ENCODE data around the gene VAV2. TPM values are rescaled to one million over a fixed set of nuclear protein-coding genes. Genes with fewer than 3 reads are reported as not detected.

VAV2 gene
- total and polyA plus RNA-seq, 4 donors = 4.9 to 26.4 (median 17.0) TPM

DNA sequence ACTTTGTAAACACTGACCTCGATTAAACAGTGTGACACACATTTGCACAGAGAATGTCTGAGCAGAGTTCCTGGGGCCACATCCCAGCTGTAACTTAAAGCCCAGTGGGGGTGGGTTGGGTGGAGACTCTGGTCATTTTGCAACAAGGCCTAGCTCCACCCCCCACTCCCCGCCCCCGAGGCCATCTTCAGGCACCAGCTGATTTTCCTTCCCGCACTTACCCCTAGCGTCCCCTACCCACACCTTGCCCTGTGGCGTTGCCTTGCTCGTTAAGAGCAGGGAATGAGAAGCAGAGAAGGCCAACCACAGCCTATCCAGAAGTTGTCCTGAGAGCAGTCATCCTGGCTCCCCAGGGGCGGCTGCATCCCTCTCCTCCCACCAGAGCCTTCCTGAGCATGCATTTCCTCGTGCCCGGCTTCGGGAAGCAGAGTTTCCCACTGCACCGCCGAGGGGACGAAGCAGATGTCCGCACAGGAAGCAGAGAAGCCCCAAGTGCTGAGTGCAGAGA lies 152.2 kb downstream of the VAV2 start:
- H3K4me1 ChIP-seq (ENCODE audit: control insufficient read depth in 4 of 4, insufficient read depth in 4 of 4, low read length in 3 of 4) = peaks cover 0 to 11% (median 6%) of the 10 kb centered on the region in 4 donors
- peak; percentile 62 for DNase-seq (ENCODE audit: low spot score)

DNA sequence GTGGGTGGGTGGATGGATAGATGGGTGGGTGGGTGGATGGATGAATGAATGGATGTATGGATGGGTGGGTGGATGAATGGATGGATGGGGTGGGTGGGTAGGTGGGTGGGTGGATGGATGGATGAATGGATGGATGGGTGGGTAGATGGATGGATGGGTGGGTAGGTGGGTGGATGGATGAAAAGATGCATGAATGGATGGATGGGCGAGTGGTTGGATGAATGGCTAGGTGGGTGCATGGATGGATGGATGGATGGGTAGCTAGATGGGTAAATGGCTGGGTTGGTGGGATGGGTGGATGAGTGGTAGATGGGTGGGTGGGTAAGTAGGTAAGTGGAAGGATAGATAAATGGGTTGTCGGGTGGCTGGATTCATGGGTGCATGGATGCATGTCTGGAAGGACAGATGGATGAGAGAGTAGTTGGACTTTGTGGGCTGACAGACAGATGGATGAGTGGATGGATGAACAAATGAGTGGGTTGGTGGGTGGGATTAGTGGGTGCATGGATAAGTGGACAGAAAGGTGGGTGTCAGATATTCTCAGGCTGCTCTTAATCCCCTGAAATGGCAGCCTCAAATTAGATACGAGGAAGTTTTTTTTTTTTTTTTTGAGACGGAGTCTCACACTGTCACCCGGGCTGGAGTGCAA lies 153.1 kb downstream of the VAV2 start:
- H3K36me3 ChIP-seq (ENCODE audit: control insufficient read depth in 4 of 4, insufficient read depth in 3 of 4, low read depth in 1 of 4, low read length in 3 of 4) = no peaks in the 10 kb centered on the region
- H3K27me3 ChIP-seq (ENCODE audit: control insufficient read depth in 4 of 4, insufficient read depth in 4 of 4, low read length in 3 of 4) = no peaks in the 10 kb centered on the region
- 97% methylated on average over 5 of the region's 5 CpGs for WGBS
- no peak overlapping the region for H3K27ac ChIP-seq (ENCODE audit: low read depth in 1 of 2, low read length in 2 of 2)
- TF ChIP-seq, protein P1, sequence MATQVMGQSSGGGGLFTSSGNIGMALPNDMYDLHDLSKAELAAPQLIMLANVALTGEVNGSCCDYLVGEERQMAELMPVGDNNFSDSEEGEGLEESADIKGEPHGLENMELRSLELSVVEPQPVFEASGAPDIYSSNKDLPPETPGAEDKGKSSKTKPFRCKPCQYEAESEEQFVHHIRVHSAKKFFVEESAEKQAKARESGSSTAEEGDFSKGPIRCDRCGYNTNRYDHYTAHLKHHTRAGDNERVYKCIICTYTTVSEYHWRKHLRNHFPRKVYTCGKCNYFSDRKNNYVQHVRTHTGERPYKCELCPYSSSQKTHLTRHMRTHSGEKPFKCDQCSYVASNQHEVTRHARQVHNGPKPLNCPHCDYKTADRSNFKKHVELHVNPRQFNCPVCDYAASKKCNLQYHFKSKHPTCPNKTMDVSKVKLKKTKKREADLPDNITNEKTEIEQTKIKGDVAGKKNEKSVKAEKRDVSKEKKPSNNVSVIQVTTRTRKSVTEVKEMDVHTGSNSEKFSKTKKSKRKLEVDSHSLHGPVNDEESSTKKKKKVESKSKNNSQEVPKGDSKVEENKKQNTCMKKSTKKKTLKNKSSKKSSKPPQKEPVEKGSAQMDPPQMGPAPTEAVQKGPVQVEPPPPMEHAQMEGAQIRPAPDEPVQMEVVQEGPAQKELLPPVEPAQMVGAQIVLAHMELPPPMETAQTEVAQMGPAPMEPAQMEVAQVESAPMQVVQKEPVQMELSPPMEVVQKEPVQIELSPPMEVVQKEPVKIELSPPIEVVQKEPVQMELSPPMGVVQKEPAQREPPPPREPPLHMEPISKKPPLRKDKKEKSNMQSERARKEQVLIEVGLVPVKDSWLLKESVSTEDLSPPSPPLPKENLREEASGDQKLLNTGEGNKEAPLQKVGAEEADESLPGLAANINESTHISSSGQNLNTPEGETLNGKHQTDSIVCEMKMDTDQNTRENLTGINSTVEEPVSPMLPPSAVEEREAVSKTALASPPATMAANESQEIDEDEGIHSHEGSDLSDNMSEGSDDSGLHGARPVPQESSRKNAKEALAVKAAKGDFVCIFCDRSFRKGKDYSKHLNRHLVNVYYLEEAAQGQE (IDR thresholded peaks at IDR 0.05) = no peak
- TF ChIP-seq RXRA (IDR thresholded peaks at IDR 0.05) = no peak
- TF ChIP-seq TAF1 (conservative IDR thresholded peaks at IDR 0.05) = no peak
- TF ChIP-seq, protein P2, sequence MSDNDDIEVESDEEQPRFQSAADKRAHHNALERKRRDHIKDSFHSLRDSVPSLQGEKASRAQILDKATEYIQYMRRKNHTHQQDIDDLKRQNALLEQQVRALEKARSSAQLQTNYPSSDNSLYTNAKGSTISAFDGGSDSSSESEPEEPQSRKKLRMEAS (IDR thresholded peaks at IDR 0.05) = no peak
- no peak for TF ChIP-seq NR2F2 (IDR thresholded peaks at IDR 0.05)
- no peaks in the 10 kb centered on the region for H3K9me3 ChIP-seq (ENCODE audit: control insufficient read depth in 4 of 4, low read length in 3 of 4)
- DNase-seq (ENCODE audit: low spot score) = no peak
- H3K4me1 ChIP-seq (ENCODE audit: control insufficient read depth in 4 of 4, insufficient read depth in 4 of 4, low read length in 3 of 4) = peaks cover 0 to 7% (median 3%) of the 10 kb centered on the region in 4 donors
- H3K9ac ChIP-seq (ENCODE audit: low read depth in 1 of 2, low read length in 2 of 2) = no peak overlapping the region
- no peak overlapping the region for H3K4me3 ChIP-seq (ENCODE audit: low read depth in 1 of 3, low read length in 3 of 3)

More for the DNA sequence above, 152.2 kb downstream of the VAV2 start:
- Histone ChIP-seq H3K27me3 (ENCODE audit: control insufficient read depth in 4 of 4, insufficient read depth in 4 of 4, low read length in 3 of 4) (no peaks in the 10 kb centered on the region), H3K4me3 (ENCODE audit: low read depth in 1 of 3, low read length in 3 of 3) (no peak overlapping the region), H3K27ac (ENCODE audit: low read depth in 1 of 2, low read length in 2 of 2) (peak overlapping the region; percentile 32 to 62), H3K9ac (ENCODE audit: low read depth in 1 of 2, low read length in 2 of 2) (no peak overlapping the region), H3K36me3 (ENCODE audit: control insufficient read depth in 4 of 4, insufficient read depth in 3 of 4, low read depth in 1 of 4, low read length in 3 of 4) (no peaks in the 10 kb centered on the region), H3K9me3 (ENCODE audit: control insufficient read depth in 4 of 4, low read length in 3 of 4) (no peaks in the 10 kb centered on the region)
- 61% methylated on average over 15 of the region's 15 CpGs for WGBS
- TF ChIP-seq, protein P3, sequence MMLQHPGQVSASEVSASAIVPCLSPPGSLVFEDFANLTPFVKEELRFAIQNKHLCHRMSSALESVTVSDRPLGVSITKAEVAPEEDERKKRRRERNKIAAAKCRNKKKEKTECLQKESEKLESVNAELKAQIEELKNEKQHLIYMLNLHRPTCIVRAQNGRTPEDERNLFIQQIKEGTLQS (IDR thresholded peaks at IDR 0.05) = no peak

DNA sequence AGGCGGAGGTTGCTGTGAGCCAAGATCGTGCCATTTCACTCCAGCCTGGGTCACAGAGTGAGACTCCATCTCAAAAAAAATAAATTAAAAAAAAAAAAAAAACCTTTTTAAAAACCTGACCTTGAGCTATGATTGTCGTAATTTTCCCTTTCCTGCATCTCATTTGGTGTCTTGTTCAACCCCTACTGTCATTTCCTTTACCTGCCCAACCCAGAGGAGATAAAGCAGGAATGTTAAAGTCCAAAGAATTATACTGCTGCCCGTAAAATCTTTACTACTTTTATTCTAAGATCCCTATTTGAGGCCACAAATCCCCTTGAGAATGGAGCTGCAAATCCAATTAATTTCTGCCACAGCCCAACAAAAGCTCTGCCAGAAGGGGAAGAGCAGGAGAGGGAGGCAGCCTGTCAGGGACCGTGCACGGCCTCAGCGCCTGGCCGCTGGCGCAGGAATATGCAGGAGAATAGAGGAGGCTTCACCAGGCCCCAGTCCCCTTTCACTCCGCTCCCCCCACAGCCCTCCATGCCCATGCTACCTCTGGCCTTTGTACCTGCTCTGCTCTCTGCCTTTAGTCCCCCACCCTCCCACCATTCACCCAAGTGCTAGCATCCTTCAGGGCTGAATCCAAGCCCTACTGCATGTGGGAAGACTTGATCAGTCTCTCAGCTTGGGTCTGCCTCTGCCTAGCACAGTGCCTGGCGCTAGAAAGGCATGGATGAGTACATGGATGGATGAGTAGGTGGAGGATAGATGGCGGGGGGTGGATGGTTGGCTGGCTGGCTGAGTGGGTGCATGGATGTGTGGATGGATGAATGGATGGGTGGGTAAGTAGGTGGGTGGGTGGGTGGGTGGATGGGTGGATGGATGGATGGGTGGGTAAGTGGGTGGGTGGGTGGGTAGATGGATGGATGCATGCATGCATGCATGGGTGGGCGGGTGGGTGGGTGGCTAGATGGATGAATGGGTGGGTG lies 154.2 kb downstream of the VAV2 start:
- DNase-seq (ENCODE audit: low spot score) = no peak
- TF ChIP-seq TAF1 (conservative IDR thresholded peaks at IDR 0.05) (no peak), FOXA2 (IDR thresholded peaks at IDR 0.05) (no peak), RAD21 (IDR thresholded peaks at IDR 0.05) (no peak), RXRA (IDR thresholded peaks at IDR 0.05) (no peak), HNF4G (IDR thresholded peaks at IDR 0.05) (no peak), NR2F2 (IDR thresholded peaks at IDR 0.05) (no peak), GABPA (IDR thresholded peaks at IDR 0.05 in 1 of 2, conservative IDR thresholded peaks at IDR 0.05 in 1 of 2) (no peak)
- TF ChIP-seq, protein P2 (IDR thresholded peaks at IDR 0.05) = no peak
- TF ChIP-seq, protein P3 (IDR thresholded peaks at IDR 0.05) = no peak
- TF ChIP-seq, protein P4, sequence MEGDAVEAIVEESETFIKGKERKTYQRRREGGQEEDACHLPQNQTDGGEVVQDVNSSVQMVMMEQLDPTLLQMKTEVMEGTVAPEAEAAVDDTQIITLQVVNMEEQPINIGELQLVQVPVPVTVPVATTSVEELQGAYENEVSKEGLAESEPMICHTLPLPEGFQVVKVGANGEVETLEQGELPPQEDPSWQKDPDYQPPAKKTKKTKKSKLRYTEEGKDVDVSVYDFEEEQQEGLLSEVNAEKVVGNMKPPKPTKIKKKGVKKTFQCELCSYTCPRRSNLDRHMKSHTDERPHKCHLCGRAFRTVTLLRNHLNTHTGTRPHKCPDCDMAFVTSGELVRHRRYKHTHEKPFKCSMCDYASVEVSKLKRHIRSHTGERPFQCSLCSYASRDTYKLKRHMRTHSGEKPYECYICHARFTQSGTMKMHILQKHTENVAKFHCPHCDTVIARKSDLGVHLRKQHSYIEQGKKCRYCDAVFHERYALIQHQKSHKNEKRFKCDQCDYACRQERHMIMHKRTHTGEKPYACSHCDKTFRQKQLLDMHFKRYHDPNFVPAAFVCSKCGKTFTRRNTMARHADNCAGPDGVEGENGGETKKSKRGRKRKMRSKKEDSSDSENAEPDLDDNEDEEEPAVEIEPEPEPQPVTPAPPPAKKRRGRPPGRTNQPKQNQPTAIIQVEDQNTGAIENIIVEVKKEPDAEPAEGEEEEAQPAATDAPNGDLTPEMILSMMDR (IDR thresholded peaks at IDR 0.05; ENCODE audit: low read depth, low read length, missing input control) = no peak
- TF ChIP-seq, protein P1 (IDR thresholded peaks at IDR 0.05) = no peak

More for the DNA sequence above, 154.2 kb downstream of the VAV2 start:
- Histone ChIP-seq H3K27me3 (ENCODE audit: control insufficient read depth in 4 of 4, insufficient read depth in 4 of 4, low read length in 3 of 4) (no peaks in the 10 kb centered on the region), H3K9ac (ENCODE audit: low read depth in 1 of 2, low read length in 2 of 2) (no peak overlapping the region), H3K4me1 (ENCODE audit: control insufficient read depth in 4 of 4, insufficient read depth in 4 of 4, low read length in 3 of 4) (peaks cover 0 to 6% (median 2%) of the 10 kb centered on the region in 4 donors), H3K27ac (ENCODE audit: low read depth in 1 of 2, low read length in 2 of 2) (no peak overlapping the region), H3K4me3 (ENCODE audit: low read depth in 1 of 3, low read length in 3 of 3) (no peak overlapping the region), H3K36me3 (ENCODE audit: control insufficient read depth in 4 of 4, insufficient read depth in 3 of 4, low read depth in 1 of 4, low read length in 3 of 4) (peaks cover 0 to 2% (median under 1%) of the 10 kb centered on the region in 4 donors), H3K9me3 (ENCODE audit: control insufficient read depth in 4 of 4, low read length in 3 of 4) (no peaks in the 10 kb centered on the region)
- WGBS = 90% methylated on average over 13 of the region's 13 CpGs
